ENCODE results near the gene LRCOL1.

LRCOL1 gene

DNA sequence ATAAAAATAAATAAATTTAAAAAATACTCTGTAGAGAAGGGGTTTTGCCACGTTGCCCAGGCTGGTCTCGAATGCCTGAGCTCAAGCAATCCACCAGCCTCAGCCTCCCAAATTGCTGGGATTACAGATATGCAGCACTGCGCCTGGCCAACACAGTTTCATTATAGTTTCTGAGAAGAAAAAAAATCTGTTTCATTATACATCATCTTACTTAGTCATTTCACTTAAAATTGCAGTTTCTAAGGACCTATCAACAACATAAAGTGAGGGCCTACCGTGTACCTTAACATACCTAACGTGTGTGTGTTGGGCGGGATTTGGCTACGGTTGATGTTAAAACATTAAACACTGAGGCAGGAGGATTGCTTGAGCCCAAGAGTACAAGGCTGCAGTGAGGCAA is 36.5 kb upstream of the LRCOL1 start:
- no peaks in the 10 kb centered on the region for H3K9me3 ChIP-seq (ENCODE audit: control insufficient read depth, low read length)
- peaks cover 9% of the 10 kb centered on the region for H3K36me3 ChIP-seq (ENCODE audit: control insufficient read depth, insufficient read depth, low read length)
- no peaks in the 10 kb centered on the region for H3K4me1 ChIP-seq (ENCODE audit: control insufficient read depth, insufficient read depth, low read length)
- H3K4me3 ChIP-seq (ENCODE audit: low read length) = no peak overlapping the region
- H3K9ac ChIP-seq (ENCODE audit: low read length) = no peak overlapping the region
- no peaks in the 10 kb centered on the region for H3K27me3 ChIP-seq (ENCODE audit: control insufficient read depth, insufficient read depth, low read length)

- peaks cover 11% of the 10 kb centered on the region for H3K36me3 ChIP-seq (ENCODE audit: control insufficient read depth, insufficient read depth, low read length)
- no peaks in the 10 kb centered on the region for H3K27me3 ChIP-seq (ENCODE audit: control insufficient read depth, insufficient read depth, low read length)
- no peak overlapping the region for H3K4me3 ChIP-seq (ENCODE audit: low read length)
- no peak overlapping the region for H3K9ac ChIP-seq (ENCODE audit: low read length)
- no peaks in the 10 kb centered on the region for H3K4me1 ChIP-seq (ENCODE audit: control insufficient read depth, insufficient read depth, low read length)
- H3K9me3 ChIP-seq (ENCODE audit: control insufficient read depth, low read length) = no peaks in the 10 kb centered on the region
Observed at GRCh38 chr12:132642846-132643835, 32.8 kb upstream of the LRCOL1 start.

DNA sequence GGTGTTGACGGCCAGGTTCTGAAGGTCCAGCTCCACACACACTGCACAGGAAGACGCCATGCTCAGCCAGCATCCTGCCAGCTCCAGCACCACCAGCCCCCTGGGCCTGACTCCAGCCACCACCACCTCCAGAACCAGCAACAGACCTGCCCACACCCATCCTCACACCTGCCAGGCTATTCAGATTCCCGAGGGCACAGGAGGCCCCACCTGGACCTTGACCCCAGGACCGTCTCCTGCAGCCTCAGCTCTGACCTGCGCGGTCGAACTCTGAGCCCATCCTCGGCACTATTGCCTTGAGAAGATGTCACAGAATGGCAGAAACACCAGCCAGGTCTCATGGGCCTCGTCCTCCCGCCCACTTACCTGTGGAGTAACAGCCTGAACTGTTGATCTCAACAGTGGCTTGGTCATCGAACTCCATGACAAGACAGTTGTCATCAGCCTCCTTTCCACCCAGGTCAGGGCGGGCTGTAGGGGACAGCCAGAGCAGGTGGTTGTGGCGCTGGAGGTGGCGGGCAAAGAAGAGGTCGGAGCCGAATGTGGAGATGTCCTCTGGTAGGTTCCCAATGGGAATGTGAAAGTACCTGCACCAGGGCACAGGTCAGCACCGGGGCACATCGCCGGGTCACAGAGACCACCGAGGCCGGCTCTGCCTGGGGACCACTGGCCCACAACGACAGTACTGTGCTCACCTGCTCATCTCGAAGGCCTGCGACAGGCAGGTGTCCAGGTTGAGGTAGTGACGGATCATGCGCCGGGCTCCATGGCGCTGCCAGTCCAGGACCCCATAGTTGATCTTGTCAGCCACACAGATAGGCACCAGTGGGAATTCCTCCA is 31.6 kb upstream of the LRCOL1 start:
- H3K4me3 ChIP-seq (ENCODE audit: low read length) = no peak overlapping the region
- H3K9me3 ChIP-seq (ENCODE audit: control insufficient read depth, low read length) = no peaks in the 10 kb centered on the region
- no peaks in the 10 kb centered on the region for H3K4me1 ChIP-seq (ENCODE audit: control insufficient read depth, insufficient read depth, low read length)
- peaks cover 6% of the 10 kb centered on the region for H3K36me3 ChIP-seq (ENCODE audit: control insufficient read depth, insufficient read depth, low read length)
- no peak overlapping the region for H3K9ac ChIP-seq (ENCODE audit: low read length)
- H3K27me3 ChIP-seq (ENCODE audit: control insufficient read depth, insufficient read depth, low read length) = no peaks in the 10 kb centered on the region

DNA sequence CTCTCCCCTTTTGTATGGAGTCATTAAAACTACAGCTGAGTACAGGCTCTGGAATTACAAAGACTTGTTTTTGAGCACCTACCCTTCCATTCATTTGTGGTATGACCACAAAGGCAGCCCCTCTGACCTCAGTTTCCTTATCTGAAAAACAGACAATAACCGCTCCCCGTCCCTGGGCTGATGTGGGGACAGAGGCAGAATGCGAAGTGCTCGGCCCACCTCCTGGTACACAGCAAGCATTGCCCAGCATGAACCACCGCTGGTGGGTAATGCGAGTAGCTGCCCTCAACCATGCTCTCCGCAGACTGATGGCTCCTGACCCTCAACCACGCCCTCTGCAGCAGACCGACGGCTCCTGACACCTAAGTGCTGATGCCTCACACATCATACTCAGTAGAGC is 30.6 kb upstream of the LRCOL1 start:
- no peak overlapping the region for H3K9ac ChIP-seq (ENCODE audit: low read length)
- no peak overlapping the region for H3K4me3 ChIP-seq (ENCODE audit: low read length)
- peaks cover 6% of the 10 kb centered on the region for H3K36me3 ChIP-seq (ENCODE audit: control insufficient read depth, insufficient read depth, low read length)
- H3K4me1 ChIP-seq (ENCODE audit: control insufficient read depth, insufficient read depth, low read length) = no peaks in the 10 kb centered on the region
- no peaks in the 10 kb centered on the region for H3K9me3 ChIP-seq (ENCODE audit: control insufficient read depth, low read length)
- no peaks in the 10 kb centered on the region for H3K27me3 ChIP-seq (ENCODE audit: control insufficient read depth, insufficient read depth, low read length)

DNA sequence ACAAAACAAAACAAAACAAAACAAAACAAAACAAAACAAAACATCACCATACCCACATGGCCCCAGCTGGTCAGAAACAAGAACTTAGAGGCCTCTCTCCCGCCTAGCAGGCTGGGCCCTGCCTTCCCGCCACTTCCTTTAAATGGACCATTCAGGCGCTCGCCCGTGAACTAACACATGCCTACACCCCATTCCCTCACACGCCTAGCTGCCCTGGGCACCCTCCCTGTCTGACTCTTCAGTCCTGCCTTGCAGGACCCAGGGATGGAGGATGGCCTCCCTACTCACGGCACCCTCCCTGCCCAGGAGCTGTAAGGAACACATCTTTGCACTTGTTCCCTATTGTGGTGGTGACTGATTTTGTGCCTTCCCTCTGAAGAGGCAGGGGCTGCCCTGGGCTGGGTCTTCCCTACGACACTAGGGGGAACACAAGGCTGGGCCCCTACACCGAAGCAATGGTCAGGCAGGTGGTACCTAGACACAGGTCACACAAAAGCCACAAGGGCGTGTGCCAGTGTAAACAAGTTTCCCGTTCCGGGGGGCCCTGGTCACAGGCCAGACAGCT is 29.7 kb upstream of the LRCOL1 start:
- peaks cover 6% of the 10 kb centered on the region for H3K36me3 ChIP-seq (ENCODE audit: control insufficient read depth, insufficient read depth, low read length)
- no peaks in the 10 kb centered on the region for H3K27me3 ChIP-seq (ENCODE audit: control insufficient read depth, insufficient read depth, low read length)
- H3K9ac ChIP-seq (ENCODE audit: low read length) = no peak overlapping the region
- no peaks in the 10 kb centered on the region for H3K4me1 ChIP-seq (ENCODE audit: control insufficient read depth, insufficient read depth, low read length)
- no peak overlapping the region for H3K4me3 ChIP-seq (ENCODE audit: low read length)
- H3K9me3 ChIP-seq (ENCODE audit: control insufficient read depth, low read length) = no peaks in the 10 kb centered on the region

DNA sequence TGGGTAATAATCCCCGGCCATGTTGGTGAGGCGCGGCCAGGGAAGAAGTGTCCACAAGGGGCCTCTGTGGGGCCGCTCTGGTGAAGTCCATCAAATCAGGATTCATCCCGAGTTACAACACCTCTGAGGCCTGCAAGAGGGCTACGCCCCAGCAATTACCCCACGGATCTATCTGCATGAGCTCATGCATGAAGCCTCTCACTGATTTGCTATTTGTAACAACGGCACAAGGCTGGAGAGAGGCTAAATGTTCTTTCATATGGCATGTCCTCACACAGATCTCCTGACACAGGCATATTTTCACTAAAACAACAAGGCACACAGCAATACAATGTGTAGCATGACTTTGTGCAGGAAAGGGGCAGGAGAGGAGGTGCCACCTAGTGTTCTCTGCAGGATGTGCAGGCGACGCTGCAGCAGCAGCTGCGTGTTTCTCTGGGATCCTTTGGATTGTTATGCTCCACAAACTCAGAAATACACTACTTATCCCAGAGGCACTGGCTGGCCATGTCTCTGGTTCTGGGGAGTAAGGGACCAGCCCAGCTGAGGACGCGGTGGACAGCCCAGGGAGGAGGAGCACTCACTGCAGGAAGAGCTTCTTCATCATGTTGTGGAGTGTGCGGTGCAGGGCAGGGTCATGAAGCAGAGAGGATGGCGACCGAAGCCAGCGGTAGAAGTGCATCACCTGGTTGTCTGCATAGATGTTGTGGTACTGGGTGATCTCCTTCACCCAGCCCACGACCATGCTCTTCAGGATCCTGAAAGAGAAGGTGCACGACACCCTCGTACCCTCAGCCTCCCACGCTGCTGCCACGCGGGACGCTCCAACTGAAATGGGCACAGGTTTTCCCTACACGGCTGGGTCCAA is 28.4 kb upstream of the LRCOL1 start:
- H3K9me3 ChIP-seq (ENCODE audit: control insufficient read depth, low read length) = no peaks in the 10 kb centered on the region

DNA sequence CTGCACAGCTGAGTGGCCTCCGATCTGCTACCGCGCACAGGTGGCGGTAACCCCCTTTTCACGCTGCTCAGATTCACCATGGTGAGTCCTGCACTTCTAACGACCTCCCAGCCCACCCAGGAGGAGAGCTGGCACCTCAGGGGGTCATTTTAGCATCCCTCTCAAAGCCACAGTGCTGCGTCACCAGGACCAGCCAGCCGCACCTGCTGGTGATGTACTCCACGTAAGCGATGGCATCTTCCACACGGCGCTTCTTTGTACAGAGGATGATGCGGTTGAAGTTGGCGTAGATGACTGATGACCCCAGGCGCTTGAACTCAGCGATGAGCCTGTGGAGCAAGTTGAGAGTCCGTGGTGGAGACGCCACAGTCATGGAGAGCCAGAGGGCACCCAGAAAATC is 27.4 kb upstream of the LRCOL1 start:
- H3K4me3 ChIP-seq (ENCODE audit: low read length) = no peak overlapping the region
- peaks cover 6% of the 10 kb centered on the region for H3K36me3 ChIP-seq (ENCODE audit: control insufficient read depth, insufficient read depth, low read length)
- H3K9me3 ChIP-seq (ENCODE audit: control insufficient read depth, low read length) = no peaks in the 10 kb centered on the region
- no peak overlapping the region for H3K9ac ChIP-seq (ENCODE audit: low read length)
- H3K4me1 ChIP-seq (ENCODE audit: control insufficient read depth, insufficient read depth, low read length) = no peaks in the 10 kb centered on the region
- no peaks in the 10 kb centered on the region for H3K27me3 ChIP-seq (ENCODE audit: control insufficient read depth, insufficient read depth, low read length)

More for the DNA sequence above, 28.4 kb upstream of the LRCOL1 start:
- H3K9ac ChIP-seq (ENCODE audit: low read length) = no peak overlapping the region
- H3K36me3 ChIP-seq (ENCODE audit: control insufficient read depth, insufficient read depth, low read length) = peaks cover 6% of the 10 kb centered on the region
- H3K4me1 ChIP-seq (ENCODE audit: control insufficient read depth, insufficient read depth, low read length) = no peaks in the 10 kb centered on the region
- no peaks in the 10 kb centered on the region for H3K27me3 ChIP-seq (ENCODE audit: control insufficient read depth, insufficient read depth, low read length)
- H3K4me3 ChIP-seq (ENCODE audit: low read length) = no peak overlapping the region

DNA sequence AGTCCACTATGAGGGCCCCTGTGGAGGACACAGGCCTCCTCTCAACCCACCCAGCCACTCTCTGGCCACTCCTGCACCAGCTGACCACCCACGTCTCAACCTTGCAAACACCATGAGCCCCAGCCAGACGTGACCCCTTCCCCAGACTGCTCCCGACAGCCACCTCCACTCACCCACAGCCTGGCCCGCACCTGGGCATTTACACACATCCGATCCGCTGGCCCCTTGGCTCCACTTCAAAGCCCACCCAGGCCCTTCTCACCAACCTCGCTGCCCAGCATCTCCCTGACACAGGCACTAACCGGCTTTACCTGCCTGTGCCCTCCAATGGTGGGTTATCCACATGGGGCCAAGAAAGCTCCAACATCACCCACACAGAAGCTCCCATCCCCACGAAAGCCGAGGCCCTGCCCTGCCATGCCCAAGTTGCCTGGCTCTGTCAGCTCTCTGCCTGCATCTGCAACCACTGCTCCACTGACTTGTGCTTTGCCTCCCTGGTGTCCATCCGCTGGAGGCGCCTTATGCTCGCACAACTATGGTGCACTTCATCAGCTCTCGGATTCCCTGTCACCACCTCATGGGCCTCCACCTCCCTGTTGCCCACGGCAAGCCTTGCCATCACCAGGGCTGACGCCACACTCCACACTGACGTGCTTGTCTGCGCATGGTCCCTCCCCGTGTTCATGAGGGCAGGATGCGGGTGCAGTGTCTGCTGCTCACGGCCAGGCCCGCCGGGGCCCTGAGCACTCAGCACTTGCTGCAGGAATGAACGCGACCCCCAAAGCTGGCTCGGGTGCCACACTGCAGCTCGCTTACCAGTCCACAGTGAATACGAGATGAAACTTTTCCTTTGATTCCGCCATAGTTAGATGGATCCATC is 24.9 kb upstream of the LRCOL1 start:
- Histone ChIP-seq H3K36me3 (ENCODE audit: control insufficient read depth, insufficient read depth, low read length) (no peaks in the 10 kb centered on the region), H3K9ac (ENCODE audit: low read length) (no peak overlapping the region), H3K9me3 (ENCODE audit: control insufficient read depth, low read length) (no peaks in the 10 kb centered on the region), H3K4me3 (ENCODE audit: low read length) (no peak overlapping the region), H3K4me1 (ENCODE audit: control insufficient read depth, insufficient read depth, low read length) (no peaks in the 10 kb centered on the region), H3K27me3 (ENCODE audit: control insufficient read depth, insufficient read depth, low read length) (no peaks in the 10 kb centered on the region)

DNA sequence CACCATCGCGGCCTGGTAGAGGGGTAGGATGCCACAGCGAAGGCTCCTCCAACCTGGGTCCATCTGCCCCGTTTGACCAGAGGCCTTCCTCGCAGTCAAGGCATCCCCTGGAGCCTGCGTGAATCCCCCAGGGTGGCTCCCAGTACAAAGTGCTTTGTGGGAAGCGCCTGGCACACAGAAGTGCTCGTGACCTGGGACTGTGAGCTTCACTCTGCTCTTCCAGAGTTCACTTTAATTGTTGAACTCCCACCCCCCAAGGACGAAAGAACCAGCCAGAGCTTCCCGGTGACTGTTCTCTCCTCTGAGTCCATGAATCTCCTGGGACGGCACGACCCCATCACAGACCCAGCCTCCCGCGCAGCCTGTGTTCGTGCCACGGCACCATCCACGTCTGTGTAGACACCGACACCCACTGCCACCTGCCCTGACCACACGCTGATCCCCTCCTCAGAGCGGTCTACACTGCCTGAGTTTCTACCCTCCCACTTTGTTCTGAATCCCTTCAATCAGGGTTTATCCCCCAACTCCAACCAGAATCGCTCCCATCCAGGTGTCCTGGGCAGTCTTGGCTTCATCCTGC is 24.1 kb upstream of the LRCOL1 start:
- no peak overlapping the region for H3K4me3 ChIP-seq (ENCODE audit: low read length)
- no peaks in the 10 kb centered on the region for H3K4me1 ChIP-seq (ENCODE audit: control insufficient read depth, insufficient read depth, low read length)
- no peaks in the 10 kb centered on the region for H3K9me3 ChIP-seq (ENCODE audit: control insufficient read depth, low read length)
- H3K27me3 ChIP-seq (ENCODE audit: control insufficient read depth, insufficient read depth, low read length) = no peaks in the 10 kb centered on the region
- H3K9ac ChIP-seq (ENCODE audit: low read length) = no peak overlapping the region
- no peaks in the 10 kb centered on the region for H3K36me3 ChIP-seq (ENCODE audit: control insufficient read depth, insufficient read depth, low read length)

DNA sequence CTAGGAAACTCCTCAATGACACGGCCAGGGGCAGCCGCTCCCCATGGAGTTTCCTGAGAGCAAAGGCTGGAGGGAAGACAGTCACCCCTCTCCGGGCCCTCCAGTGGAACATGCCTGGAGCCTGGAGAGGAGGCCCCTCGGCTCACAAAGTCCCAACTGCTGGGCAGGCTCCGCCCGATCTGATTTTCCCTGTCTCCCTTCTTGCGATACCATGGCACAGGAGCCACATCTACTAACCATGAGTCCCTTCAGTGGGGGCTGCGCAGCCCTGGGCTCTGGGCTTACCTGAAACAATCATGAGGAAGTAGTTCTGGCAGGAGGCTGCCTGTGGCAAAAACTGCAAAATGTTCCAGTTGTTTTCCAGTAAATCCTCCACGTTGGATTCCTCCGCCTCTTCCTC is 23.5 kb upstream of the LRCOL1 start:
- no peaks in the 10 kb centered on the region for H3K9me3 ChIP-seq (ENCODE audit: control insufficient read depth, low read length)
- H3K4me1 ChIP-seq (ENCODE audit: control insufficient read depth, insufficient read depth, low read length) = no peaks in the 10 kb centered on the region
- H3K36me3 ChIP-seq (ENCODE audit: control insufficient read depth, insufficient read depth, low read length) = no peaks in the 10 kb centered on the region
- H3K27me3 ChIP-seq (ENCODE audit: control insufficient read depth, insufficient read depth, low read length) = no peaks in the 10 kb centered on the region
- H3K4me3 ChIP-seq (ENCODE audit: low read length) = no peak overlapping the region
- no peak overlapping the region for H3K9ac ChIP-seq (ENCODE audit: low read length)
